SK-MEL-5 (cell line): ENCODE measurements around the gene CBX7. TPM values are rescaled to one million over a fixed set of nuclear protein-coding genes. Genes with fewer than 3 reads are reported as not detected.

ENCODE experiments used
- DNase-seq: peaks from one replicate; pipeline ENCODE4 v3.0.0-alpha.2; 2016; ENCODE audit warnings: low read depth, low spot score
- in situ Hi-C: cut with HindIII; loops from 2 replicates; pipeline ENCODE4 v1.10.0; 2016; ENCODE audit warnings: low sequenced_read_pairs, high pct_unique_total_duplicates, low pct_unique_long_range_greater_than_20kb
- polyA plus RNA-seq, 2 experiments: library from polyadenylated mRNA; depleted of rRNA; stranded (reverse); fragments of >200 nt; gene quantifications; 2 replicates each; pipeline ENCODE4 v1.2.3, GENCODE V29; 2015
- total RNA-seq: library from RNA; depleted of rRNA; stranded (reverse); fragments of >200 nt; shearing (Covaris generic); gene quantifications from 2 replicates; pipeline ENCODE4 v1.2.3, GENCODE V29; 2014; rRNA removed

The CBX7 gene
- 2.7 and 4.7 TPM in 2 replicates for total RNA-seq
- polyA plus RNA-seq (2015; cell fraction: cytosol; rRNA removed), result 14.7 and 24.5 TPM in 2 replicates
- polyA plus RNA-seq (2015; cell fraction: nucleus; rRNA removed), result 33.0 and 37.6 TPM in 2 replicates

- DNase-seq, result peak; percentile 84
- in situ Hi-C loops, result no loop called here
Measured at GRCh38 chr22:39152511-39153219, at the start of gene CBX7. CBX7 (minus strand) TSS chr22:39152680; CDS start chr22:39152444, 236 bp downstream.

DNA sequence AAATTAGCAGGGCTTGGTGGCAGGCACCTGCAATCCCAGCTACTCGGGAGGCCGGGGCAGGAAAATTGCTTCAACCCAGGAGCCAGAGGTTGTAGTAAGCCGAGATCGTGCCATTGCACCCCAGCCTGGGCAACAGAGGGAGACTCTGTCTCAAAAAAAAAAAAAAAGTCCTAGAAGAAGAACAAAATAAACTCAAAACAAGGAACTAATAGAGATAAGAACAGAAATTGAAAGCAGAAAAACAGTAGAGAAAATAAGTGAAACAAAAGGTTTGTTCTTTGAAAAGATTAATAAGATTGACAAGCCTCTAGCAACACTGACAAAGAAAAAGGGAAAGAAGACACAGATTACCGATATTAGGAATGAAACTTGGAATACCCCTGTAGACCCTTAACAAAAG, 45.1 kb upstream of the CBX7 start:
- DNase-seq, result no peak
- in situ Hi-C loops, result no loop called here

DNA sequence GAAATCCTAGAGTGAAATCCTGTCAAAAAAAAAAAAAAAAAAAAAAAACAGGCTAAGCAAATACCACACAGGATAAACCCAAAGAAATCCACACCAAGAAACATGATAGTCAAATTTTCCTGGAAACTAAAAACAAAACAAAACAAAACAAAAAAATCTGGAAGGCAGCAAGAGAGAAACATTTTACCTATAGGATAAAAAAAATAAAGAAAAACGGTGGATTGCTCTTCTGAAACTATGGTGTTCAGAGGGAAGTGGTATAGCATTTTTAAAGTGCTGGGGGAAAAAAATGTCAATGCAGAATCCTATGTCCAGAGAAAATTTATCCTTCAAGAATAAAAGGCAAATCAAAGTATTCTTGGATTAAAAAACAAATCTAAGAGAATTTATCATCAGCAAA, 41.6 kb upstream of the CBX7 start:
- in situ Hi-C loops, result no loop called here
- no peak for DNase-seq

- in situ Hi-C loops, result no loop called here
- no peak for DNase-seq
Measured at GRCh38 chr22:39188809-39189208, 36.3 kb upstream of the CBX7 start.

DNA sequence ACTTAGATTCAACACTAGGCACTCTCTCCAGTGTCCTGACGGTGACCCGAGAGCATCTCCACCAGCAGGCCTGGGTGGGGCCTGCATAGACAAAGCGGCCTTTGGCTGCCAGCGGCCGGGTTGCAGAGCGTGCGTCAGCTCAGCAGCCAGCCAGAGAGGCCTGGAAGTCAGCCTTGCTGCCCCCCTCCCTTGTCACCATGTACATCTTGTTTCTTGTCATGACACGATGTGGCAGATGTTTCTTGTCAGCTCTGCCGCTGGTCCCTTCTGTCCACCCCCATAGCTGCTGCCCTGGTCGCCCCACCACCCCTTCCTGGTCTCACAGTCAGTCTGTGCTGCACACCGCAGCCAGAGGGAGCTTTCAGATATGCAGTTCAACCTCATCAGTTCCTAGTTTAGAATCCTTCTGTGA, 33.1 kb upstream of the CBX7 start:
- DNase-seq, result peak; percentile 11
- in situ Hi-C loops, result no loop called here

DNA sequence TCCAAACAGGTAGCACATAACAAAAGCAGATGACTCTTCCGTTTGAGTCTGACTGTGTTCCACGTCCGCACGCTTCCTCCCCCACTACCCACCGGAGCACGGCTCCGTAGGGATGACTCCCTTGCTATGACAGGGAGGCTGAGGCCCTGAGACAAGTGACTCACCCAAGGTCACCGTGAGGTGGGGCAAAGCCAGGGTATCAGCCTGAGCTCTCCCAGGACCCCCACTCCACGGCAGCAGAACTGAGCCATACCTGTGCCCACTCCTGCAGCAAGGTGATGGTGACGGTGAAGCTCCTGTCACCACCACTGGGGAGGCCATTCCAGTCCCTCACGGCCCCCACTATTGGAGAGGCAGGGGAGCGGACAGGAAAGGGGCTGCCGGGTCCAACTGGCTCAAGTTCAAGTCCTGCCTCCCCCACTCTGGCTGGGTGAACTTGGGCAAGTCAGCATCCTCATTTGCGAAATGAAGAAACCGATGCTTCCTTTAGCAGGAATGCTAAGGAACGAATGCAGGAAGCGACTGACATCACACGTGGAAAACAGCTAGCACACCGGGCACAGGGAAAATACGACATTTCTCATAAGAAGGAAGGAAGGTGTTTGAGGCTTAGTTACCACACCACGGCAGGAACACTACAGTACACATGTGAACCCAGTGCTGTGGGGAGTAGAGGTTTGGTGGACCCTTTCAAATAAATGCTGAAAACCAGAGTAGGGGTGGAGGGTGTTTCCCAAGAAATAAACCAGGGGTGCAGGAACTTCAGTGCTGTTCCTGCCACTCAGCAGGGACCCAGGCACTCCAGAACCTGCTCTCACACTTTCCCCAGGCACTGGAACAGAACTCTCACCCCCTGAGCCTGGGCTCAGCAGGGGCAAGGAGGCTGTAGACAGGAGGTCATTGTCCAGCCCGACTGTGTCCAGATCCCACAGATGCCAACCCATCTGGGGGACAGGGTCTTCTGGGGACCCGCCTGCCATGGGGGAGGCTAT, 32.4 kb upstream of the CBX7 start:
- in situ Hi-C loops, result no loop called here
- DNase-seq, result no peak

DNA sequence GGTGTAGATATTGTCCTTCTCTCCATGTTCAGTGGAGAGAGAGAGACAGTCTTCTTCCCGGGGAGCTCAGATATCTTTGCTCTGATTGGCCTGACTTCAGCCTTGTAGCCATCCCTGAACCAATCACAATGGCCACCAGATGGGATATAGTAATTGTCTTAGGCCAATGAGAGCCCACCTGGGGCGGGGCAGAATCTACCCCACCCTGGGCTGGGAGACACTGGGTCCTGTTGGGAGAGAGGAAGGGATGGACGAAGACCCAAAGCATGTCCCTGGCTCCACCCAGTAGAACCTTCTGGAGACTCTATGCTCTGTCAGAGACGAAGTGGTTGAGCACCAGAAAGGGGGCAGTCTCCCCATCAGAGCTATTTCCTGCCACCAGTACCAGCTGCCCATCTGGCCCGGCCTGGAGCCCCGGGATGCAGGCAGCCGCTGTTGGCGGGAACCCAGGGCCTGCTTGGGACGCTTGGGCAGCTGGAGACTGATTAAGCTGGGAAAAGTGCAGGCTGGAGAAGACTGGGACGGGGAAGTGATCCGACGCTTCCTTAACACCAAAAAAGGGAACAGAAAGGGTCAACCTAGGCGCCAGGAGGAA, 31.6 kb upstream of the CBX7 start:
- in situ Hi-C loops, result no loop called here
- DNase-seq, result peak; percentile 33

DNA sequence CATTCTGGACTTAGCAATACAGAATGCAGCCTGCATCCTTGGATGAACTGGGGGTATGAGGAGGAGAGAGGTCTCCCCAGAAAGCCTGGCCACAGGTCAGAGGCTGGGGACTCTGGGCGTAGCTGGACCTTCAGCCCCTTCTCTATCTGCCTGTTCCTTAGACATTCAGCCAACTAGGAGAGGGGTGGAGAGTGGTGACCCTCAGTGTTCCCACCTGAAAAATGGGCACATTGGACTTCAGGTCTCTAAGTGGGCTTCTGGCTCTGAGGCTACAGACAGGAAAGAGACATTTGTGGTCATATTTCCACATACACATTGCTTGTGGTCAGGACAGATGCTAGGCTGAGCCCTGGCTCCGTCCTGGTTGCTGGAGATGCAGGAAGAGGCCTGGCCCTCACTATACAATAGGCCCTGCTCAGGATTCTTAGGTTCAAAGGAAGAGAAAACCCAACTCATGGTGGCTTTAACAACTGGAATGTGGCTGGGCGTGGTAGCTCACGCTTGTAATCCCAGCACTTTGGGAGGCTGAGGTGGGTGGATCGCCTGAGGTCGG, 30.1 kb upstream of the CBX7 start:
- no peak for DNase-seq
- in situ Hi-C loops, result no loop called here

- no peak for DNase-seq
- in situ Hi-C loops, result no loop called here
Measured at GRCh38 chr22:39181778-39182177, 29.3 kb upstream of the CBX7 start.

DNA sequence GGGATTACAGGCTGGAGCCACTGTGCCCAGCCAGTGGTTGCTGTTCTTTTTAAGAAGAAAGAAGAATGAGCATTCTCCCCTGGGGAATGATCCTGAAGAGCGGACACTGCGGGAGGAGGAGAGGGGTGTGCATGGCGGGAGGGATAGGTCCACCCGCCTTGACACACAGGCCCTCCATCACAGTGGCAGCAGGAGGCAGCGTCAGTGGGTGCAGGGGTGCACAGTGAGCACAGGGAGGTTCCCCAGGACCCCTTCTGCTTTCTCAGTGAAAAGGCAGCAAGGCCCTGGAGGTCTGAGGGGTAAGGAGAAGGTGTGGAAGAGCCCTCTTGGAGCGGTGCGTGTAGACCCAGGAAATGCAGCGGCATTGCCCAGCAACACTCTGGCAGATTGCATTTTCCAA, 28.9 kb upstream of the CBX7 start:
- DNase-seq, result no peak
- in situ Hi-C loops, result no loop called here

DNA sequence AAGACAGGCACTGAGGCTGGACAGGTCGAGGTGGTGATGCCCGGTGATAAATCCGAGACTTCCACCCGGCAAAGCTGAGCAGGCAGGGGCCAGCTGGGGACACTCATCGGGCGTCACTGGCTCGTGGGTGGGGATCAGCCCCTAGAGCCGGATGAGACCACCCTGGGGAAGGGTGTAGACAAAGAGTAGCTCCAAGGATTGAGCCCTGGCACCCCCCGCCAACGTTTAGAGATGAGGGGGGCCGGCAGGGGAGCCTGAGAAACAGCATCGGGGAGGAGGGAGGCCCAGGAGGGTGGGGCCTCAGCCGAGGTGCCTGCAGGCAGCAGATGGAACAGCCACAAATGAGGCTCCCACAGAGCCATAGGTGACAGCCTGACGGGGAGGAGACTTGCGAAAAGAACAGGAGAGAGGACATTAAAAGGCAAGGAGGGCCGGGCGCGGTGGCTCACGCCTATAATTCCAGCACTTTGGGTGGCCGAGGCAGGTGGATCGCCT, 27.4 kb upstream of the CBX7 start:
- in situ Hi-C loops, result no loop called here
- no peak for DNase-seq

DNA sequence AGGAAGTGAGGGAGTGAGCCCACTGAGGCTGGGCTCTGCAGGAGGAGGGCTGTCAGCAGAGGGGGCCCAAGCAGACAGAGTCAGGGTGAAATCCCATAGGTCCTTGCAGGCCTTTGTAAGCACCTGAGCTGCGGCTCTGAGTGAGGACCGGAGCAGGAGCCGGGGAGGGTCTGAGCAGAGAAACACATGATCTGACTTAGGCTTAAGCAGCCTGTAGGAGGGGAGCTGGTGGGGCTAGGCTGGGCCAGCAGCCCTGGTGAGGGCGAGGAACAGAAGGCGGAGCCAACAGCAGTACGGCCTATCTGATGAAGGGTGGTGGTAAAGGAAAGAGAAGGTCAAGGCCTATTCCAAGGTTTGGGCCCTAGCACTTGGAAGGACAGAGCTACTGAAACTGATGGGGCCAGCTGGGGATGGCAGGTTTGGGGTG, 26.9 kb upstream of the CBX7 start:
- no peak for DNase-seq
- in situ Hi-C loops, result no loop called here

GRCh38 chr22:39178206-39179111, 26.0 kb upstream of the CBX7 start:
- DNase-seq, result no peak
- in situ Hi-C loops, result no loop called here

- in situ Hi-C loops, result no loop called here
- no peak for DNase-seq
Measured at GRCh38 chr22:39177791-39178190, 25.3 kb upstream of the CBX7 start.

DNA sequence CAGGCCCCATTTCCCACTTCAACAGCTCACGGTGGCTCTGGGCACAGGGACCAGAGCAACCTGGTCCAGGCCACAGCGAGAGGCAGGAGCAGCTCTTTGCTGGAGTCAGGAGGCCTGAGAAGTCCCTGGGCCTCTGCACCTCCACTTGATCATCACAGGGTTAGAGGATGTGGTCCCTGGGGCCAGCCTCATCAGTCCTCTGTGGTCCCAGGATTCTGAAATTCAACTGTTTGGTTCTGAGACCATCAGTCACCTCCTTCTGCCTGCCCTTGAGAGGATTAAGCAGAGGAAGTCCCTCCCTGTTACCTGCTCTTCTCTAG, 24.9 kb upstream of the CBX7 start:
- DNase-seq, result no peak
- in situ Hi-C loops, result no loop called here

DNA sequence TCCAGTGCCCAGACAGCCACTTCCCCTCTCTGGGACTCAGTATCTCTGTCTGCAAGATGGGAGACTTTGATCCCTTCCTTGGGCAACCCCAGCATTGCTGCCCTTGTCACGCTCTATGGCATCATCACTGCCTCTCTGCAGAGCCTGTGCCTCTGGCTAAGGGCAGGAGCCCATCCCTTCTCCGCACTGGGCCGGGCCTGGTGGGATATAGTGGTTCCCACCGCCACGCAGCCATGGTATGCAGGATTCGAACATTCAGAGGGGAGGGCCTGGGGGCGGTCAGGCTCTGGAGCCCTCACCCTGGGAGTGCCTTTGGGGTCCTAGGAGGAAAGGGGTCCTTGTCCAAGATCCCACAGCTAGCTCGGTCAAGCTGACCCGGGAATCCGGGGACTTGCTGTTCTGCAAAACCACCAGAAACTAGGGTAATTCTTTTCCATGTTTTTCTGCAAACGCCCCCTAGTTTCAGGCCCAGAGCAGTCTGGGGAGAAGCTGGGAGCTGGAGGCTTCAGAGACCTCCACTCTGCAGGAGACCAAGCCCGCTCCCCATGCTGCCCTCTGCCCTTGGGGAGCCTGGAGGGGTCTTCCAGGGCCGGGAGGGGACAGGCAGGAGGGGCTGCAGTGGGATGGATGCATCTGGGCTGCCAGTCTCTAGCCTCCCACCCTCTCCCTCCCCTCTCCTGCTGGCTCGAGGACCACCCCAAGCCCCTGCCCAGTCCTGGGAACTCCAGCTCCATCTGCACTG, 24.4 kb upstream of the CBX7 start:
- in situ Hi-C loops, result no loop called here
- no peak for DNase-seq
